Measurements from ENCODE around the gene YJEFN3. TPM values are rescaled to one million over a fixed set of nuclear protein-coding genes. Genes with fewer than 3 reads are reported as not detected.

The YJEFN3 gene
- polyA plus RNA-seq, 1 donor (not counting 4 experiments of a cell fraction or from before 2014, with no cell fraction given): 1.2 TPM

DNA sequence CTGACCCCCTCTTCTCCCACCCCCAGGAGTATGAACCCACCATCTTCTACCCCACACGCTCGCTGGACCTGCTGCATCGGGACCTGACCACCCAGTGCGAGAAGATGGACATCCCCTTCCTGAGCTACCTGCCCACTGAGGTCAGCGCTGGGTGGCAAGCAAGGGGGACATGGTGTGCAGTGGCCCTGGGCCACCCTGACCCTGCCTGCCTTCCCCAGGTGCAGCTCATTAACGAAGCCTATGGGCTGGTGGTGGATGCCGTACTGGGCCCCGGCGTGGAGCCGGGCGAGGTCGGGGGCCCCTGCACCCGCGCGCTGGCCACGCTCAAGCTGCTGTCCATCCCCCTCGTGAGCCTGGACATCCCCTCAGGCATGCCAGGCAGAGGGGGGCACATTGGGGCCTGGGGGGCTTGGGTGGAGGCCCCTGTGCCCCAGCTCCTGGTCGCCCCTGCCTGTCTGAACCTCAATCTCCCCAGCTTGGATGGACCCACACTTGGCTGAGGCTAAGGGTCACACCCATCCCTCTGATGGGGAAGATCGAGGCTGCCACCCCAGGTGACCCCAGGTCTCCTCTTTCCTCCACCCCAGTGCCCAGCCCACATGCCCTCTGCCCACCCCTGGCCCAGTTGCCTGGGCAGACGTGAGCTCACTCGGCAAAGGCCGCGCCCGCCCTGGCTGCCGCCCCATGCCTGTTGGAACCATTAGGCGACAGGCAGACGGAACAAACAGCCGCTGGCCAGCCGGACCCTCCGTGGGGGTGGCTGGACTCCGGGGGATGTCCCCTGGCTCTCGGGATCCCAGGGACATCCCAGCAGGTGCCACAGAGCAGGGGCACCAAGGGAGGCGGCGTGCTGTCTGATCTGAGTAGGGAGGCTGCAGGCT is 6.8 kb downstream of the YJEFN3 start:
- Histone ChIP-seq H3K79me2 (ENCODE audit: control insufficient read depth, insufficient read depth, low read length) (no peaks in the 10 kb centered on the region), H3K4me3 (ENCODE audit: control insufficient read depth in 2 of 3, extremely low read depth in 1 of 3, insufficient read depth in 2 of 3, low read depth in 1 of 3, low read length in 3 of 3) (no peak overlapping the region), H3K4me1 (ENCODE audit: control insufficient read depth, extremely low read depth, insufficient read depth, low read length) (peaks cover 10% of the 10 kb centered on the region), H2AFZ (ENCODE audit: control insufficient read depth, low read length) (no peak overlapping the region), H3K9ac (ENCODE audit: control insufficient read depth, extremely low read depth, insufficient read depth, low read length) (no peak overlapping the region), H3K4me2 (ENCODE audit: control insufficient read depth, extremely low read depth, insufficient read depth, low read depth, low read length) (no peak overlapping the region), H3K27ac (ENCODE audit: control insufficient read depth, insufficient read depth, low read length) (no peak overlapping the region), H3K36me3 (ENCODE audit: control insufficient read depth in 2 of 2, extremely low read depth in 1 of 2, insufficient read depth in 2 of 2, low read length in 2 of 2) (peaks cover 0 to 3% of the 10 kb centered on the region in 2 experiments), H3K9me1 (ENCODE audit: control insufficient read depth, extremely low read depth, insufficient read depth, low read length) (no peaks in the 10 kb centered on the region), H4K20me1 (ENCODE audit: control insufficient read depth, extremely low read depth, insufficient read depth, low read length) (no peaks in the 10 kb centered on the region), H3K9me3 (ENCODE audit: control insufficient read depth, low read depth, low read length) (no peaks in the 10 kb centered on the region), H3K27me3 (ENCODE audit: control insufficient read depth, extremely low read depth, insufficient read depth, low read length) (peaks cover 32% of the 10 kb centered on the region)
- no peak for DNase-seq (ENCODE audit: low read depth, low spot score)
- FAIRE-seq: no peak
- dilution Hi-C loops (cut with MboI; ENCODE audit: extremely low pct_ligation_motif_present, low sequenced_read_pairs): no loop called here
- TF ChIP-seq, protein P1, sequence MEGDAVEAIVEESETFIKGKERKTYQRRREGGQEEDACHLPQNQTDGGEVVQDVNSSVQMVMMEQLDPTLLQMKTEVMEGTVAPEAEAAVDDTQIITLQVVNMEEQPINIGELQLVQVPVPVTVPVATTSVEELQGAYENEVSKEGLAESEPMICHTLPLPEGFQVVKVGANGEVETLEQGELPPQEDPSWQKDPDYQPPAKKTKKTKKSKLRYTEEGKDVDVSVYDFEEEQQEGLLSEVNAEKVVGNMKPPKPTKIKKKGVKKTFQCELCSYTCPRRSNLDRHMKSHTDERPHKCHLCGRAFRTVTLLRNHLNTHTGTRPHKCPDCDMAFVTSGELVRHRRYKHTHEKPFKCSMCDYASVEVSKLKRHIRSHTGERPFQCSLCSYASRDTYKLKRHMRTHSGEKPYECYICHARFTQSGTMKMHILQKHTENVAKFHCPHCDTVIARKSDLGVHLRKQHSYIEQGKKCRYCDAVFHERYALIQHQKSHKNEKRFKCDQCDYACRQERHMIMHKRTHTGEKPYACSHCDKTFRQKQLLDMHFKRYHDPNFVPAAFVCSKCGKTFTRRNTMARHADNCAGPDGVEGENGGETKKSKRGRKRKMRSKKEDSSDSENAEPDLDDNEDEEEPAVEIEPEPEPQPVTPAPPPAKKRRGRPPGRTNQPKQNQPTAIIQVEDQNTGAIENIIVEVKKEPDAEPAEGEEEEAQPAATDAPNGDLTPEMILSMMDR (optimal IDR thresholded peaks at IDR 0.05 in 1 of 3, IDR thresholded peaks at IDR 0.05 in 1 of 3, conservative IDR thresholded peaks at IDR 0.05 in 1 of 3; ENCODE audit: extremely low read depth in 1 of 3, insufficient read depth in 2 of 3, low read length in 3 of 3): no peak
- no peak for TF ChIP-seq EZH2 (IDR thresholded peaks at IDR 0.05; ENCODE audit: low read length)

DNA sequence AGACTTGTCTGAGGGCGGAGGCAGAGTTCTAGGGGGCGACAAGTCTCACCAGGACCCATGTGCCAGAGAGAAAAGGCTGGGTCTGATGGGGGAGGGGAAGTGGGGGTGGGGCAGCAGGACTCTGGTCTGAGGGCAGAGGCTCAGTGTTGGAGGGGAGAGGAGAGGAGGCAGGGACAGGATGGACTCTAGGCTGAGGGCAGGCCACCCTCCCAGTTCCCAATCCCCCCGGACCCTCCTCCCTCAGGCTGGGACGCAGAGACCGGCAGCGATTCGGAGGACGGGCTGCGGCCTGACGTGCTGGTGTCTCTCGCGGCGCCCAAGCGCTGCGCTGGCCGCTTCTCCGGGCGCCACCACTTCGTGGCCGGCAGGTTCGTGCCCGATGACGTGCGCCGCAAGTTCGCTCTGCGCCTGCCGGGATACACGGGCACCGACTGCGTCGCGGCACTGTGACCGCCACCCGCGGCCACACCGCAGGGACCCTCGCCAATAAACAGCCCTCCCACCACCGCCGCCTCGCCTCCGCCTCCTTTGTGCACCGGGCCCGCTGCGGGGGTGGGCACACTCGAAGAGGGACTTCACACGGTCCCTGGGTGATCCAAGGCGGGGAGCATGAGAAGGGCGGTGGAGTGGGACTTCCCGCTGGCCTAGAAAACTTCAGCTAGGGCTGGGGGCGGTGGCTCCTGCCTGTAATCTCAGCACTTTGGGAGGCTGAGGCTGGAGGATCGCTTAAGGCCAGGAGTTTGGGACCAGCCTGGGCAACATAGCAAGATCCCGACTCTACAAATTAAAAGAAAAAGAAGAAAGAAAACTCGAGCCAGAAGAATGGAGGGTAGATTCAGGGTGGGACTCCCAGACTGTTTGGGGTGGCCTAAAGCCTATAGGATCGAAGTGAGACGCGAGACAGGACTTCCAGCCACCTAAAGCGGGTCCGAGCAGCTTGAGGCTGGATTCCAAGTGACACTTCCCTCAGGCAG is 8.7 kb downstream of the YJEFN3 start:
- Histone ChIP-seq H3K36me3 (ENCODE audit: control insufficient read depth in 2 of 2, extremely low read depth in 1 of 2, insufficient read depth in 2 of 2, low read length in 2 of 2) (no peaks in the 10 kb centered on the region), H3K27me3 (ENCODE audit: control insufficient read depth, extremely low read depth, insufficient read depth, low read length) (peaks cover 37% of the 10 kb centered on the region), H3K9ac (ENCODE audit: control insufficient read depth, extremely low read depth, insufficient read depth, low read length) (no peak overlapping the region), H3K4me3 (ENCODE audit: control insufficient read depth in 2 of 3, extremely low read depth in 1 of 3, insufficient read depth in 2 of 3, low read depth in 1 of 3, low read length in 3 of 3) (peak overlapping the region in 1 of 3 experiments; percentile 37), H3K9me1 (ENCODE audit: control insufficient read depth, extremely low read depth, insufficient read depth, low read length) (no peaks in the 10 kb centered on the region), H3K4me1 (ENCODE audit: control insufficient read depth, extremely low read depth, insufficient read depth, low read length) (peaks cover 8% of the 10 kb centered on the region), H3K27ac (ENCODE audit: control insufficient read depth, insufficient read depth, low read length) (no peak overlapping the region), H2AFZ (ENCODE audit: control insufficient read depth, low read length) (no peak overlapping the region), H3K79me2 (ENCODE audit: control insufficient read depth, insufficient read depth, low read length) (no peaks in the 10 kb centered on the region), H4K20me1 (ENCODE audit: control insufficient read depth, extremely low read depth, insufficient read depth, low read length) (no peaks in the 10 kb centered on the region), H3K4me2 (ENCODE audit: control insufficient read depth, extremely low read depth, insufficient read depth, low read depth, low read length) (peak overlapping the region; percentile 16), H3K9me3 (ENCODE audit: control insufficient read depth, low read depth, low read length) (no peaks in the 10 kb centered on the region)
- dilution Hi-C loops (cut with MboI; ENCODE audit: extremely low pct_ligation_motif_present, low sequenced_read_pairs): no loop called here
- TF ChIP-seq EZH2 (IDR thresholded peaks at IDR 0.05; ENCODE audit: low read length): peak; percentile 41
- TF ChIP-seq, protein P1 (optimal IDR thresholded peaks at IDR 0.05 in 1 of 3, IDR thresholded peaks at IDR 0.05 in 1 of 3, conservative IDR thresholded peaks at IDR 0.05 in 1 of 3; ENCODE audit: extremely low read depth in 1 of 3, insufficient read depth in 2 of 3, low read length in 3 of 3): no peak
- FAIRE-seq: no peak
- no peak for DNase-seq (ENCODE audit: low read depth, low spot score)
